Memory B cell (primary cell): ENCODE results near the gene TNS3.

ENCODE experiments used
- ATAC-seq: fragments of 150-1000 bp; cut with Tn5 transposase; 2 replicates; pipeline ENCODE4 v1.10.0; 2021; ENCODE audit warnings: low read depth, mild to moderate bottlenecking, moderate library complexity
- DNase-seq, 2 donors: peaks; one replicate each; pipeline ENCODE4 v3.0.0; 2022; ENCODE audit warnings: low spot score in 2 of 2
- H3K27ac Mint-ChIP-seq: one replicate; pipeline ENCODE4 v1.8.0; 2022; ENCODE audit warnings: mild to moderate bottlenecking, moderate library complexity, mixed read lengths
- H3K27me3 Mint-ChIP-seq: one replicate; pipeline ENCODE4 v1.8.0; 2022; ENCODE audit warnings: mixed read lengths
- H3K36me3 Mint-ChIP-seq: one replicate; pipeline ENCODE4 v1.8.0; 2022; ENCODE audit warnings: mild to moderate bottlenecking, mixed read lengths
- H3K4me1 Mint-ChIP-seq: one replicate; pipeline ENCODE4 v1.8.0; 2022; ENCODE audit warnings: mixed read lengths
- H3K4me3 Mint-ChIP-seq: one replicate; pipeline ENCODE4 v1.8.0; 2022; ENCODE audit warnings: mild to moderate bottlenecking, moderate library complexity, mixed read lengths
- H3K9me3 Mint-ChIP-seq: one replicate; pipeline ENCODE4 v1.8.0; 2022; ENCODE audit warnings: mixed read lengths

Gene TNS3

DNA sequence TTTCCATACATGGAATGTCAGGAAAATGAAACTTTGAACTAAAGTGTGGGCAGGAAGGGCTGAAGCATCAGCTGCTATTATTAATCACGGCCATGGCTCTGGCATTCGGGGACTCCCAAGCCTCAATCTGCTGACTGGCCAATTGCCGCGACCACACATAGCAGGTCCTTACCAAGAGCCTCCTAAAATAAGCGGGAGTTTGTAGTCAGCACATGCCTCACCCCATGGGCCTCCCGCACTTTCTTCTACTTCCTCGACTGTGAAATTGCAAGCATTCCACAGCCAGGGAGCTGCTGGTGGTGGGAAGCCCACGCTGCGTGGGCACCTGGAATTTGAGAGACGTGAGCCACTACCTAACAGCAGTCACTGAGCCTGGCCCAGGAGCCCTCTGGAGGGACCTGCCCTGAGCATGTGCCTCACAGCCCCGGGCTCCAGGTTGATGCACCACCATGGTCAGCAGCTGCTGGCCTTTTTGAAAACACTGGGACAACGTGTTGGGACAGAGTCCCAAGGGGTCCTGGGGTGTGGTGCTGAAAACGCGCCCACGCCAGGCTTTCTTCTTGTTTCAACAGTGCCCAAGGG is 211.4 kb downstream of the TNS3 start:
- H3K36me3 Mint-ChIP-seq = peaks cover 21% of the 10 kb centered on the region
- H3K4me3 Mint-ChIP-seq = no peak overlapping the region
- DNase-seq = no peak

DNA sequence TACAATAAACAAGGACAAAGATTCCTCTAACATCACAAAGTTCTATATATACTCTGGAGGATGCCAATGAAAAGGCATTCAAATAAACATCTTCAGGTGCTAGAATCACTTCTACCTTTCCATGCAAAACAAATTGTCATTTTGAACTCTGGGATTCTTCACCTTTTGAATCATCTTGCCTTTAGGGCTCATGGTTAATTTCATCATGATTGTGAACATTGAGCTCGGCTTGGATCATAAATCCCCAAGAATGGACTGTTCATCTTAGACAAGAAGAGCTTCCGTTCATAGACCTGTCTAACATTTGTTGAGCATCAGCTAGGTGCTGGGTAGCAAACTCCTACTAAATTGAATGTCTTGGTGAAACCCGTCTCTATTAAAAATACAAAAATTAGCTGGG is 212.2 kb downstream of the TNS3 start:
- H3K9me3 Mint-ChIP-seq = no peaks in the 10 kb centered on the region
- H3K4me3 Mint-ChIP-seq = no peak overlapping the region
- H3K27me3 Mint-ChIP-seq = no peaks in the 10 kb centered on the region
- no peak overlapping the region for H3K27ac Mint-ChIP-seq
- no peak for DNase-seq
- ATAC-seq = no peak
- H3K36me3 Mint-ChIP-seq = peaks cover 21% of the 10 kb centered on the region
- peaks cover 2% of the 10 kb centered on the region for H3K4me1 Mint-ChIP-seq

More for the DNA sequence above, 211.4 kb downstream of the TNS3 start:
- ATAC-seq = no peak
- no peaks in the 10 kb centered on the region for H3K27me3 Mint-ChIP-seq
- H3K9me3 Mint-ChIP-seq = no peaks in the 10 kb centered on the region
- H3K4me1 Mint-ChIP-seq = peaks cover 2% of the 10 kb centered on the region
- no peak overlapping the region for H3K27ac Mint-ChIP-seq

DNA sequence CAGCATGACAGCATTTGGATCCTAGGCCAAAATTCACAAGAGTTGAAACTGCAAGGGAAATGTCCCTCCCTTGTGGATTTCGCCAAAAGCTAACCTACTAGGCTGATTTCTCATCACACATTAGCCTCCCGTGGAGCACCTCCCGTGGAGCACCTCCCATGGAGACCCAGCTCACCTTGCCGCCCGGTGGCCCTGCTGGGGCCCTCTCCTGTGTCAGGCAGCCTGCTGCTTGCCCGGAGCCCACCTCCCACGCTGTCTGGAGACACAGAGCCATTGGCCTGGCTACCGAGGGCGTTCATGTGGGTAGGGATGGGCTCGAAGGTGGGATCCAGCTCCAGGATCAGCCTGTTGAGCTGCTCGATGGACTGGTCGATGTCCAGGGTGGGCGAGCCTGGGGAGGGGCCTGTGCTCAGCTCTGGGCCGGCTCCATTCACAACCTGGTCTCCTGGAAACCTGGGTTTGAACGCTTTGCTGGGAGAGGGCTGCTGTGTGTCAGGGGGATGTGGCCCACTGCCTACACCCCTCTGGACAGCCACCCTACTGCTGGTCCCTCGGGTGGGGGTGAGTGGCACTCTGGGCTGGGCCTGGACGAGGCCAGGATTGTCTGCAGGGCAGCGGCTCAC is 213.6 kb downstream of the TNS3 start:
- ATAC-seq = no peak
- Mint-ChIP-seq H3K4me1 (no peaks in the 10 kb centered on the region), H3K4me3 (no peak overlapping the region), H3K9me3 (no peaks in the 10 kb centered on the region), H3K27ac (no peak overlapping the region), H3K27me3 (no peaks in the 10 kb centered on the region), H3K36me3 (peaks cover 21% of the 10 kb centered on the region)
- no peak for DNase-seq

GRCh38 chr7:47367369-47367768 is 214.5 kb downstream of the TNS3 start:
- DNase-seq = no peak
- no peak overlapping the region for H3K27ac Mint-ChIP-seq
- no peaks in the 10 kb centered on the region for H3K4me1 Mint-ChIP-seq
- H3K27me3 Mint-ChIP-seq = no peaks in the 10 kb centered on the region
- no peaks in the 10 kb centered on the region for H3K9me3 Mint-ChIP-seq
- no peak for ATAC-seq
- H3K4me3 Mint-ChIP-seq = no peak overlapping the region
- H3K36me3 Mint-ChIP-seq = peaks cover 21% of the 10 kb centered on the region

DNA sequence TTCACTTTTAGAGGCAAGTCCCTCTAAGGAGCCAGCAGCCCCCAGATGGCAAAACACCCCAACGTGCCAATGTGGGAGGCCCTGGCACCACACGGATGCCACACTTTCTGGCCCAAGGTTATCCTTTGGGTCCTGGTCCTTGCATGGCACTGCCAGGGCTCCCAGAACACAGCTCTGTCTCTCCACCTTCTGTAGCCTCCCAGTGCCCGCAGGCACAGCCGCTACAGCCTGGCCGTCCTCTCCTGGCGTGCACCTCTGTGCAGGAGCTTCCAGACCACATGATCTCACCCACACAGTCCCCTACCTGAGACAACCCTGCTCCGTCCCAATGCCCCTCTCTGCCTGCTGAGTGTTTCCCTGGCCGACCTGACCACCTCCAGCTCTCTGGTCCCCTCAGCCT is 215.0 kb downstream of the TNS3 start:
- no peak for DNase-seq
- no peak for ATAC-seq
- no peaks in the 10 kb centered on the region for H3K4me1 Mint-ChIP-seq
- no peak overlapping the region for H3K27ac Mint-ChIP-seq
- H3K36me3 Mint-ChIP-seq = peaks cover 21% of the 10 kb centered on the region
- H3K9me3 Mint-ChIP-seq = no peaks in the 10 kb centered on the region
- H3K27me3 Mint-ChIP-seq = no peaks in the 10 kb centered on the region
- no peak overlapping the region for H3K4me3 Mint-ChIP-seq

DNA sequence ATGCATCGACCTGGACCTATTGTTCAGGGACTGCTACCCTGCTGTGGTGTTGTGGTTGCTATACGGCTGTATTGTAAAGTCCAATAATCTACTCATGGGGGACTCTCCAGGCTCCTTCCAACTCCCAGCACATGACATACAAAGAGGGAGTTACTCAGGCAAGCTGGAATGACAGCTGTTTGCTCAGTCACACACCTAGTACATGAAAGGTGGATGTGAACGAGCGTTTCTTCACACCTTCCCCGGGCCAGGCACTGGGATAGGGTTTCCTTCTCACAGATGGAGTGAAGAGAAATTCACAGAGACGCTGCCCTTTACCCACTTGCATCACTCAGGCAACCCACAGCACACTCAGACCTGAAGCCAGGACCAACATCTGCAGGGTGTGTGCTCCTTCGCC is 215.7 kb downstream of the TNS3 start:
- Mint-ChIP-seq H3K4me1 (no peaks in the 10 kb centered on the region), H3K27me3 (no peaks in the 10 kb centered on the region), H3K27ac (no peak overlapping the region), H3K36me3 (peaks cover 22% of the 10 kb centered on the region), H3K9me3 (no peaks in the 10 kb centered on the region), H3K4me3 (no peak overlapping the region)
- DNase-seq = no peak
- ATAC-seq = no peak

DNA sequence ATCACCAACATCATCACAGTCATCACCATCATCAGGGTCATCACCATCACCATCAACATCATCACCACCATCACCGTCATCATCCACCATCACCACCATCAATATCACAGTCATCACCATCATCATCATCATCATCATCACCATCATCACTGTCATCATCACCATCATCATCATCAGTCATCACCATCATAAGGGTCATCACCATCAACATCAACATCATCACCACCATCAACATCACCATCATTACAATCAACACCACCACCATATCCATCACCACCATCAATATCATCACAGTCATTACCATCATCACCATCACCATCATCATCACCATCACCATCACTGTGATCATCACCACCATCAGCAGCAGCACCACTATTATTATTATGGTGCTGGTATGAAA is 218.9 kb downstream of the TNS3 start:
- peaks cover 13% of the 10 kb centered on the region for H3K36me3 Mint-ChIP-seq
- no peaks in the 10 kb centered on the region for H3K4me1 Mint-ChIP-seq
- H3K9me3 Mint-ChIP-seq = no peaks in the 10 kb centered on the region
- DNase-seq = no peak
- H3K27me3 Mint-ChIP-seq = no peaks in the 10 kb centered on the region
- H3K4me3 Mint-ChIP-seq = no peak overlapping the region
- no peak overlapping the region for H3K27ac Mint-ChIP-seq
- no peak for ATAC-seq

DNA sequence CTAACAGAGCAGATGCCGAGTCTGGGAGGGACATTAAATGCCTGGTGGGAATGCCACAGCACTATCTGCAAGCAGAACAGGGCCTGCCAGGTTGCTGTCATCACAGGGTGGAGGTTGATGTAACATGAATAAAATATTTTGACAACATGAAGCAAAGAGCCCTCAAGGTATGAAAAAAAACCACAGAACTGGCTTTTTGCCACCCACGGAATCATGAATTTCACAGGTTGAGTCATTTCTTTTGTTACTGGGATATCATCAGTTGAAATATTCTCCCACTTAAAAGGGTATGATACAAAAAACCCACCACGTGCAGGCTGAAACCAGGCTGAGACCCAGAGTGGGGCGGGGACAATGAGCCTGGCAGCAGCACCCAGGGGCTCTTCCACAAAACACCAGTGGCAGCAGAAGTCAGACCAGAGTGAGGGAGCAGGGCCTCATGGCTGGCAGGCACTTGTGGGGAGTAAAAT is 220.1 kb downstream of the TNS3 start:
- H3K4me3 Mint-ChIP-seq = no peak overlapping the region
- no peak overlapping the region for H3K27ac Mint-ChIP-seq
- peaks cover 2% of the 10 kb centered on the region for H3K36me3 Mint-ChIP-seq
- ATAC-seq (no peak), DNase-seq (no peak)
- H3K4me1 Mint-ChIP-seq = no peaks in the 10 kb centered on the region
- H3K9me3 Mint-ChIP-seq = no peaks in the 10 kb centered on the region
- no peaks in the 10 kb centered on the region for H3K27me3 Mint-ChIP-seq

GRCh38 chr7:47361236-47361635 is 220.7 kb downstream of the TNS3 start:
- peaks cover 2% of the 10 kb centered on the region for H3K36me3 Mint-ChIP-seq
- H3K4me3 Mint-ChIP-seq = no peak overlapping the region
- DNase-seq (no peak), ATAC-seq (no peak)
- H3K4me1 Mint-ChIP-seq = no peaks in the 10 kb centered on the region
- no peaks in the 10 kb centered on the region for H3K9me3 Mint-ChIP-seq
- H3K27me3 Mint-ChIP-seq = no peaks in the 10 kb centered on the region
- no peak overlapping the region for H3K27ac Mint-ChIP-seq

DNA sequence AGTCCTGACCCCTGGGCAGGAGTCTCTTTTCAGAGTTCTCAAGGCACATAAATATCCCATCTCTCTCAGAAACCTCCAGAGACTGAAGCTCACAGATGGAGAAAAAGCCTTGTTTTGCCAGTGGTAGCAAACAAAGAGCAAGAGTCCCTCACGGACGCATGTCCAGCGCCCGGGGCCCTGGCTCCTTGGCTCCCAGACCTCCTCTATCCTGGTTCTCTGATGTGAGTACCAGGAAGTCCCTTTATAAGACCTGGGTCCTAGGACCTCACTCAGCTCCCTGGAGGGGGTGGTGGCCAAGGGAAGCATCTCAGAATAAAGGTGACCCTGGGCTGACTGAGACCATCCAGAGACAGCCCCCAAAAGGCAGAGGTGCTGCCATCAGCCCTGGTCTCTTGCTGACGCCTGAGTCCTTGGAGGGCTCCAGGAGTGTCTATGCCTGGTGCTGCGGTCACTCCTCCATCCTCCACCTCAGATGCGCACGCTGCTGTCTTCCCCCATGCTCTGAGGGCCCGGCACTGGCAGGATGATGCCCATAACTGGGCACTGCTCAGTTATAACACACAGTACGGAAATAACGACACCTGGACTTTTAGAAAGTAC is 221.5 kb downstream of the TNS3 start:
- Mint-ChIP-seq H3K27me3 (no peaks in the 10 kb centered on the region), H3K27ac (no peak overlapping the region), H3K9me3 (no peaks in the 10 kb centered on the region), H3K4me3 (no peak overlapping the region), H3K4me1 (no peaks in the 10 kb centered on the region), H3K36me3 (peaks cover 2% of the 10 kb centered on the region)
- ATAC-seq (no peak), DNase-seq (no peak)

- no peak for DNase-seq
- ATAC-seq = no peak
- H3K27me3 Mint-ChIP-seq = no peaks in the 10 kb centered on the region
- no peaks in the 10 kb centered on the region for H3K4me1 Mint-ChIP-seq
- no peaks in the 10 kb centered on the region for H3K9me3 Mint-ChIP-seq
- H3K36me3 Mint-ChIP-seq = peaks cover 2% of the 10 kb centered on the region
- H3K4me3 Mint-ChIP-seq = no peak overlapping the region
- H3K27ac Mint-ChIP-seq = no peak overlapping the region
Measured at GRCh38 chr7:47358944-47359588, 222.8 kb downstream of the TNS3 start.

- H3K9me3 Mint-ChIP-seq = no peaks in the 10 kb centered on the region
- DNase-seq (no peak), ATAC-seq (no peak)
- peaks cover 2% of the 10 kb centered on the region for H3K36me3 Mint-ChIP-seq
- H3K4me3 Mint-ChIP-seq = no peak overlapping the region
- H3K27me3 Mint-ChIP-seq = no peaks in the 10 kb centered on the region
- H3K4me1 Mint-ChIP-seq = no peaks in the 10 kb centered on the region
- H3K27ac Mint-ChIP-seq = no peak overlapping the region
Measured at GRCh38 chr7:47358357-47358756, 223.6 kb downstream of the TNS3 start.

DNA sequence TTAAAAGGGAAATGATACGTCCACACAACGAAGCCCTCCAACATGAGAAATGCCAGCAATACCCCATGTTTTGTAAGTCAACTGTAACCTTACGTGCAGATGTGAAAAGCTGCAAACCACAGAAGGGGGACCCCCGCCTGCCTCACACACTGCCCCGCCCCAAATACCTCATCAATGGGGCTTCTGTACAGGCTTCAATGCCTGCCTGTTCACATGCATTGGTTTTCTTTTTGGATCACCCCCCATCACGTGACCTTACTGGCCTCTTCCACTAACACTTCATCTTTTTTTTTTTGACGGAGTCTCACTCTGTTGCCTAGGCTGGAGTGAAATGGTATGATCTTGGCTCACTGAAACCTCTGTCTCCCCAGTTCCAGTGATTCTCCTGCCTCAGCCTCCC is 224.0 kb downstream of the TNS3 start:
- Mint-ChIP-seq H3K4me3 (no peak overlapping the region), H3K36me3 (peaks cover 2% of the 10 kb centered on the region), H3K9me3 (no peaks in the 10 kb centered on the region), H3K27me3 (no peaks in the 10 kb centered on the region), H3K27ac (no peak overlapping the region), H3K4me1 (no peaks in the 10 kb centered on the region)
- no peak for ATAC-seq
- no peak for DNase-seq

- DNase-seq (no peak), ATAC-seq (no peak)
- Mint-ChIP-seq H3K36me3 (peaks cover 2% of the 10 kb centered on the region), H3K4me3 (no peak overlapping the region), H3K4me1 (no peaks in the 10 kb centered on the region), H3K27ac (no peak overlapping the region), H3K9me3 (no peaks in the 10 kb centered on the region), H3K27me3 (no peaks in the 10 kb centered on the region)
Measured at GRCh38 chr7:47357361-47357760, 224.6 kb downstream of the TNS3 start.
